ENCODE results near the gene ITPKC. TPM values are rescaled to one million over a fixed set of nuclear protein-coding genes. Genes with fewer than 3 reads are reported as not detected.

The ITPKC gene
- total and polyA plus RNA-seq, 9 of the 15 experiments (the other 6 are each of a cell fraction or from before 2014, with no cell fraction given) = 0.08 to 9.3 (median 5.8) TPM

DNA sequence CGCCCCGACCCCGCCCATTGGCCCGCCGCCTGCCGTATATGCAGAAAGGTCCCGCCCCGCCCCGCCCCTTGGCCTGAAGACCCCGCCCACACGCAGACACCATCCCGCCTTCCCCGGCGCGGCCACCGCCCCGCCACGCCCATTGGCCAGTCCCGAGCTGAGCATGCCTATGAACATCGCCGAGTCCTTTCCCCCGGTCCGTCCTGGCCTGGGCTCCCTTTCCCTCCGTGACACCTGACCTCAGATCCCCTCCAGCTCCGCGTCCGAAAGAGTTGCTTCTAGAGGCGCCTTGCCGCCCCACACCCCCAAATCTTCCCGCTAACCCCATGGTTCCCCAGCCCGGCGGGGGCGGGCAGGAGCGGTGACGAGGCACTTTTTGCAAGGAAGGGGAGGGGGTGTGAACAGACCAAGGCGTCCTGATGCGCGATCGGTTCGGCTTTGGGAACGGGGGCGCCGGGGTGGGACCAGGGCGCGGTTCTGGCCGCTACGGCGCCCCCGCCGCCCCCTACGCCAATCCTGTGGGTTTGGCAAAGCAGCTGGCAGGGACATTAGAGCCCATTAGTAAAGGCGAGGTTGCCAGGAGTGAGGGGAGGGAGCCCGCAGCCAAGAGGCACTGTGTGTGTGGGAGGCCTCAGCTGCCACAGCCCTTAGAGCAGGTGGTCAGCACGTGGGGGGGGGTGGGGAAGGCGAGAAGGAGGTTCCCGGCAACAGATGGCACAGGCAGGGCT is 26.1 kb upstream of the ITPKC start (continued):
- TF ChIP-seq ESRRB (CRISPR knock-in tag; IDR thresholded peaks at IDR 0.05; ENCODE audit: borderline replicate concordance) (no peak), LEF1 (IDR thresholded peaks at IDR 0.05) (peak; percentile 79), MYBL2 (IDR thresholded peaks at IDR 0.05; ENCODE audit: low read depth) (no peak), MYBL2 (CRISPR knock-in tag; IDR thresholded peaks at IDR 0.05; ENCODE audit: borderline replicate concordance) (no peak), SMARCC2 (IDR thresholded peaks at IDR 0.05; ENCODE audit: low read depth) (peak; percentile 65; the same call in 1 of the 2 replicates), ZBTB17 (CRISPR knock-in tag; IDR thresholded peaks at IDR 0.05) (no peak; the same call in 1 of the 2 replicates), ZNF143 (CRISPR knock-in tag; IDR thresholded peaks at IDR 0.05) (no peak), U2AF2 (optimal IDR thresholded peaks at IDR 0.05; ENCODE audit: low read depth, low read length) (no peak), KAT8 (IDR thresholded peaks at IDR 0.05; ENCODE audit: low read depth) (no peak), SMARCA5 (IDR thresholded peaks at IDR 0.05) (no peak), DMBX1 (CRISPR knock-in tag; IDR thresholded peaks at IDR 0.05; ENCODE audit: borderline replicate concordance) (peak; percentile 84), ZNF76 (CRISPR knock-in tag; IDR thresholded peaks at IDR 0.05; ENCODE audit: borderline replicate concordance) (0 out of 2 replicates have a peak, but pooled peaks have one; percentile 50), HMG20A (CRISPR knock-in tag; conservative IDR thresholded peaks at IDR 0.05) (no peak), CCAR2 (IDR thresholded peaks at IDR 0.05; ENCODE audit: low read depth, low read length) (no peak), TGIF2 (CRISPR knock-in tag; IDR thresholded peaks at IDR 0.05) (no peak), SMAD3 (CRISPR knock-in tag; conservative IDR thresholded peaks at IDR 0.05) (no peak), GATA2 (CRISPR knock-in tag; IDR thresholded peaks at IDR 0.05) (no peak), HDAC1 (IDR thresholded peaks at IDR 0.05) (peak in 1 of 2 experiments; percentile 86; a peak in 2 of 4 replicates), RCOR1 (IDR thresholded peaks at IDR 0.05; ENCODE audit: borderline replicate concordance in 1 of 2, low read depth in 2 of 2, low read length in 2 of 2) (no peak; a peak in 1 of 4 replicates), ZNF23 (CRISPR knock-in tag; IDR thresholded peaks at IDR 0.05) (no peak), MED1 (CRISPR knock-in tag; IDR thresholded peaks at IDR 0.05; ENCODE audit: borderline replicate concordance) (no peak), ZNF133 (CRISPR knock-in tag; IDR thresholded peaks at IDR 0.05) (no peak), PTTG1 (tag; IDR thresholded peaks at IDR 0.05; ENCODE audit: low read depth) (no peak)
- TF ChIP-seq, protein P1, sequence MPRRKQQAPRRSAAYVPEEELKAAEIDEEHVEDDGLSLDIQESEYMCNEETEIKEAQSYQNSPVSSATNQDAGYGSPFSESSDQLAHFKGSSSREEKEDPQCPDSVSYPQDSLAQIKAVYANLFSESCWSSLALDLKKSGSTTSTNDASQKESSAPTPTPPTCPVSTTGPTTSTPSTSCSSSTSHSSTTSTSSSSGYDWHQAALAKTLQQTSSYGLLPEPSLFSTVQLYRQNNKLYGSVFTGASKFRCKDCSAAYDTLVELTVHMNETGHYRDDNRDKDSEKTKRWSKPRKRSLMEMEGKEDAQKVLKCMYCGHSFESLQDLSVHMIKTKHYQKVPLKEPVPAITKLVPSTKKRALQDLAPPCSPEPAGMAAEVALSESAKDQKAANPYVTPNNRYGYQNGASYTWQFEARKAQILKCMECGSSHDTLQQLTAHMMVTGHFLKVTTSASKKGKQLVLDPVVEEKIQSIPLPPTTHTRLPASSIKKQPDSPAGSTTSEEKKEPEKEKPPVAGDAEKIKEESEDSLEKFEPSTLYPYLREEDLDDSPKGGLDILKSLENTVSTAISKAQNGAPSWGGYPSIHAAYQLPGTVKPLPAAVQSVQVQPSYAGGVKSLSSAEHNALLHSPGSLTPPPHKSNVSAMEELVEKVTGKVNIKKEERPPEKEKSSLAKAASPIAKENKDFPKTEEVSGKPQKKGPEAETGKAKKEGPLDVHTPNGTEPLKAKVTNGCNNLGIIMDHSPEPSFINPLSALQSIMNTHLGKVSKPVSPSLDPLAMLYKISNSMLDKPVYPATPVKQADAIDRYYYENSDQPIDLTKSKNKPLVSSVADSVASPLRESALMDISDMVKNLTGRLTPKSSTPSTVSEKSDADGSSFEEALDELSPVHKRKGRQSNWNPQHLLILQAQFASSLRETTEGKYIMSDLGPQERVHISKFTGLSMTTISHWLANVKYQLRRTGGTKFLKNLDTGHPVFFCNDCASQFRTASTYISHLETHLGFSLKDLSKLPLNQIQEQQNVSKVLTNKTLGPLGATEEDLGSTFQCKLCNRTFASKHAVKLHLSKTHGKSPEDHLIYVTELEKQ (CRISPR knock-in tag; IDR thresholded peaks at IDR 0.05) = no peak
- TF ChIP-seq, protein P2, sequence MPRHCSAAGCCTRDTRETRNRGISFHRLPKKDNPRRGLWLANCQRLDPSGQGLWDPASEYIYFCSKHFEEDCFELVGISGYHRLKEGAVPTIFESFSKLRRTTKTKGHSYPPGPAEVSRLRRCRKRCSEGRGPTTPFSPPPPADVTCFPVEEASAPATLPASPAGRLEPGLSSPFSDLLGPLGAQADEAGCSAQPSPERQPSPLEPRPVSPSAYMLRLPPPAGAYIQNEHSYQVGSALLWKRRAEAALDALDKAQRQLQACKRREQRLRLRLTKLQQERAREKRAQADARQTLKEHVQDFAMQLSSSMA (CRISPR knock-in tag; IDR thresholded peaks at IDR 0.05) = no peak
- TF ChIP-seq, protein P3, sequence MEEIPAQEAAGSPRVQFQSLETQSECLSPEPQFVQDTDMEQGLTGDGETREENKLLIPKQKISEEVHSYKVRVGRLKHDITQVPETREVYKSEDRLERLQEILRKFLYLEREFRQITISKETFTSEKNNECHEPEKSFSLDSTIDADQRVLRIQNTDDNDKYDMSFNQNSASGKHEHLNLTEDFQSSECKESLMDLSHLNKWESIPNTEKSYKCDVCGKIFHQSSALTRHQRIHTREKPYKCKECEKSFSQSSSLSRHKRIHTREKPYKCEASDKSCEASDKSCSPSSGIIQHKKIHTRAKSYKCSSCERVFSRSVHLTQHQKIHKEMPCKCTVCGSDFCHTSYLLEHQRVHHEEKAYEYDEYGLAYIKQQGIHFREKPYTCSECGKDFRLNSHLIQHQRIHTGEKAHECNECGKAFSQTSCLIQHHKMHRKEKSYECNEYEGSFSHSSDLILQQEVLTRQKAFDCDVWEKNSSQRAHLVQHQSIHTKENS (CRISPR knock-in tag; IDR thresholded peaks at IDR 0.05) = no peak
